ENCODE data around the gene GABRR1.
"Not testable (repeated sequence)": the region's sequence is repeated elsewhere in the genome, so short reads cannot be mapped to it uniquely, and the experiment has no call there.

The GABRR1 gene

DNA sequence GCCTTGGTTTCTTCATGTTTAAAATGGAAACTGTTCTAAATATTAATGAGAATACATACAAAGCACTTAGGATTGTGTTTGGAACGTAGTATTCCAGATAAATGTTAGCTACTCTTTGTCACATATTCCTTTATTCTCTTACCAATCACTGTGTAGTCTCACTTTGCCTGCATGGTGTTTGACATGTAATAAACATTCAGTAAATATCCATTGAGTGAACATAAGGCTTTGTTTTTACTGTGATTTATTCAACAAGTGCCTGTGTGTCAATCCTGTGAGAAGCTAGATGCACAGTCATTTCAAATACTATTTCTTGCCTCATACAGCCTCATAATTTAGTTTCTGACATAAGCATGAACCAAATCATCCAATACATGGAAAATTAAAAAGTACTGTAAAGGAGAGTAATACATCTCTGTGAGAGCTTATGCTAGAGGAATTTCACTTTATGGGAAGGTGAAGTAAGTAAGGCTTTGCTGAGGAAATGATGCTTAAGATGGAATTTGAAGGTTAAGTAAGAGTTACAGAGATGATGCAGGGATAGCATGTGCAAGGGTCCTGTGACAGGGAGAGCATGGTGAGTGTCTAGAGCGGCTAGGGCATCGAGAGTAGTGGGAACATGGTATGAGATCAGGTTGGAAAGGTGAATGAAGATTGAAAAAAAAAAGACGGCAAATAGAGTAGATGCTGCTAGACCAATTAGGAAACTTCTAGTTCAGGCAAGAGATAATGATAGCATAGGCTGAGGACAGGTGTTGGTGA, 56.6 kb downstream of the GABRR1 start:
- no peak for DNase-seq (ENCODE audit: low read depth in 2 of 2)

- DNase-seq (ENCODE audit: low read depth in 2 of 2) = no peak
Observed at GRCh38 chr6:89154131-89154530, 63.0 kb downstream of the GABRR1 start.

- peak; percentile 12 to 32 for DNase-seq (ENCODE audit: low read depth in 2 of 2)
Observed at GRCh38 chr6:89148016-89148750, 69.0 kb downstream of the GABRR1 start.

DNA sequence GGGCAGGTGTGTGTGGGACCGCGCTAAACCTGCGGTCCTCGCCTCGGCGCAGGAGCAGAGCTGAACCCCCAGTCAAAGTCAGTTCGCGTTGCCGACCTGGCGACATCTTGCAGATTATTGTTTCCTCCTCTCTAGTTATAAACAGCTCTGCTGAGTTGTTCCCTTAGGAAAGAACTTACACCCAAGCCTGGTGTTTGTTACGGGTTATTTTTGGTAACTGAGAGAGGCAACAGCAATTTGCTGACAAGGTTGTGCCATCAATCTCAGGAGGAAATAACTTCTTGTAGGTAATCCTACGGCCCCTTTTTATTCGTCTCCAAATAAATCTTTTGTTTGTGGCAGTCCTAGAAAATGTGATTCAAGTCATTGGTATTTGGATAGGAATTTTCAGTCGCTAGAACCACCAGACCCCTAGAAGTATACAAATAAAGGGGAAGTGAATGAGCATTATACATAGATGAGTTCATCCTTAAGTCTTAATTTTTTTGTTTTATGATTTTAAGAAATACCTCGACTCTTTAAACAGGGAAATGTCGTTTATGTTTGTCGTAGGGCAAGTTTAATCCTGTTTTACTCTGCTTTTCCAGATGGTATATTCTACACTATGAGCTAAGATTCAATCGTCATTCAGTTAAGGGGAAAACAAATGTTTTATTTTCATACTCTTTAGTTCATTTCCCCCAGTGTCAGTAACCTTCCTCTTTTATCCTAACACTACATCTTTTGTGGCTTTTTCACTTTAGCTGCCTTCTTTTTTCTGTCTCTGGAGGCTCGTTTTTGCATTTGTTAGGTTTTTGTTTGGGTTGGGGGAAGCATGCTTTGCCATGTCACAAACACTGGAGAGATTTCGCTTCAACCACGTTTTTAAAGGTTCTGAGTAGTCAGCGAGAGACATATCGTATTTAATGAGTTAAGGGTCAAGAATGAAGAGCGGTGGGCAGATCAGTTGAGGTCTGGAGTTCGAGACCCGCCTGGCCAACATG, 70.1 kb downstream of the GABRR1 start:
- DNase-seq (ENCODE audit: low read depth in 2 of 2) = peak in 1 of 2 donors; percentile 7

DNA sequence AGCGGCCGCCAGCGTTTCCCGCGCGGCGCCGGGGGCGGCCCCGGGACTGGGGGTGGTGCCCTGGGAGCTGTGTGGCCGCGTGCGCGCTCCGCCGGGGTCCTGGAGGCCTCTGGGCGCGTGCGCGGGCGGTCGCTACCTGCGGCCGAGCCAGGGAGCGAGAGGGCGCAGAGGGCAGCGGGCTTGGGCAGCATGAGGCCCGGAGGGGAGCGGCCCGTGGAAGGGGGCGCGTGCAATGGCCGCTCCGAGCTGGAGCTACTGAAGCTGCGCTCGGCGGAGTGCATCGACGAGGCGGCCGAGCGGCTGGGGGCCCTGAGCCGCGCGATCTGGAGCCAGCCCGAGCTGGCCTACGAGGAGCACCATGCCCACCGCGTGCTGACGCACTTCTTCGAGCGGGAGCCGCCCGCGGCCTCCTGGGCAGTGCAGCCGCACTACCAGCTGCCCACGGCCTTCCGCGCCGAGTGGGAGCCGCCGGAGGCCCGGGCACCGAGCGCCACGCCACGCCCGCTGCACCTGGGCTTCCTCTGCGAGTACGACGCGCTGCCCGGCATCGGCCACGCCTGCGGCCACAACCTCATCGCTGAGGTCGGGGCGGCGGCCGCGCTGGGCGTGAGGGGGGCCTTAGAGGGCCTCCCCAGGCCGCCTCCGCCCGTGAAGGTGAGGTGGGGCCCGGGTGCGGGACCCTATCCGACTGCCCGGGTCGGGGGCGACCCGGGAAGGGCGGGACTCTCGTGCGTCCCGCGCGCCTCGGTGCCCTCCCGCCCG, 71.0 kb downstream of the GABRR1 start, which contains the start of gene PM20D2:
PM20D2 (plus strand) TSS at position 100 of the 762 bp plus-strand sequence; CDS start at position 190, 90 bp downstream.
- peak; percentile 51 to 68 for DNase-seq (ENCODE audit: low read depth in 2 of 2)

DNA sequence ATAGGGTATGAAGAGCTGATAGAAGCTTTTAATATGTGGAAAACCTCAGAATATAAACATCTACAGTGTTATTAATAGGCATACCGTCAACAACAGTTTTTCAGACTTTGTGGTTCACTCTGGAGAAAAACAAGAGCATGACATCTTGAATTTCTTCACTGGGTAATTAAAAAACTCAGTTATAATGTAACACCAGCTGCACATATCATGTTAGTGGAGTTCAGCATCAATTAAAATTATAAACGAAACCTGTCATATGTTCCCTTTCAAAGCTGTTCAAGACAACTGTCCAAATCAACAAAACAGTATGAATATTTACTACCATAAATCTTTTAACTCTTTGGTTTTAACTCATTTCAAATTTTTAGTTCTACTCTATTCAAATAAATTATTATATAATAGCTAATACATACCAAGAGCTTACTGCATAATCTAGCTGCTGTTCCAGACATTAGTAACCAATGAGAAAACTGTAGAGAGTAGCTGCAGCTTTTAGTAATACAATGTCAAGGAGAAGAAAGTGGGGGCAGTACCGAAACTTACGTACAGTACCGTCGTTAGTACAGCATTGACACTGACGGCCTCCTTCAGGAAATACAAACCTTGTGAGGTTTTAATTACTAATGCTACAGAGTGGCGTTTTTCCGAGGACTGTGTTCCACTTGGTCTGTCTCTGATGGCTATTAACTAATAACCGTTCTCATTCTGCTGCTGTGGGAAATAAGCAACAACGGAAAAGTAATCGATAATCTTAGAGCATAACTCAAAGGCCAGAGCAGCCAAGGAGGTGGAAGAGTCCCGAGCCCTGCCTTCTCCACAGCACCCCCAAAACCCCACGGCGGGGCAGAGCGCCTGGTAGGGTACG, 71.8 kb downstream of the GABRR1 start:
- DNase-seq (ENCODE audit: low read depth in 2 of 2) = no peak

- no peak for DNase-seq (ENCODE audit: low read depth in 2 of 2)
Observed at GRCh38 chr6:89144354-89144906, 72.7 kb downstream of the GABRR1 start.

DNA sequence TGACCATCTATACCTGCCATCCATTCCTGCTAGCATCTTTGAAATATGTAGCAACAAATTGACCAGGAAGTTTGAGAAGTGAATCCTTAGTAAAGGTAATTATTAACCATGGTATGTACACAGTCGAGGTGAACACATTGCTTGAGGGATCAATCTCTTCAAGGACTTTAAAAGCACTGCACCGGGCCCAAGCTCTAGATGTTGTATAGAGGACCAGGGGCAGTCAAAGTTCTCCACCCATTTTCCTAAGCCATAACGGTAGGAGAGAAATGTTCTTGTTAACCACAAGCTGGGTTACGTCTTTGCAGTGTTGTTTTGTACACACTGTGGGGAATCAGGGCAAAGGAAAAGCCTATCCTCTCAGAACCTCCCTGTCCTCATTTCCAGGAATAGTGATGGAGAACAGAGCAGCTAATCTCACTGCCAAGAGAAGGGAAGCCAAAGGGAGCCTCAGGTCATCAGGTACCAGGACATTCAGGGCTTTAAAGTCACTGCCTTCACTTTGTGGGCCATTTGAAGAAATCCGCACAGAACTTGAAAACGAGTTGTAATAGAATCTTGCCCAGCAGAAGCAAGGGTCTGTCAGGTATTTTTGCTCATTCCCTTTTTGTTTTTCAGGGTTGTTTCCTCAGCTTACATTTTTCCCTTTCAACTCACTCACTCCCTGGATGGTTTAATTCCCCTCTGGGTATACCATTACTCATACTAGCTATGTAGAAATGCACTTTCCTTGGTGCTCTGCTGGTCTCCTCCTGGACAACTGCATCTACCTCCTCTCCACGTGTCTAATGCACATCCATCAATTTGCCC, 76.6 kb downstream of the GABRR1 start:
- DNase-seq (ENCODE audit: low read depth in 2 of 2) = no peak

DNA sequence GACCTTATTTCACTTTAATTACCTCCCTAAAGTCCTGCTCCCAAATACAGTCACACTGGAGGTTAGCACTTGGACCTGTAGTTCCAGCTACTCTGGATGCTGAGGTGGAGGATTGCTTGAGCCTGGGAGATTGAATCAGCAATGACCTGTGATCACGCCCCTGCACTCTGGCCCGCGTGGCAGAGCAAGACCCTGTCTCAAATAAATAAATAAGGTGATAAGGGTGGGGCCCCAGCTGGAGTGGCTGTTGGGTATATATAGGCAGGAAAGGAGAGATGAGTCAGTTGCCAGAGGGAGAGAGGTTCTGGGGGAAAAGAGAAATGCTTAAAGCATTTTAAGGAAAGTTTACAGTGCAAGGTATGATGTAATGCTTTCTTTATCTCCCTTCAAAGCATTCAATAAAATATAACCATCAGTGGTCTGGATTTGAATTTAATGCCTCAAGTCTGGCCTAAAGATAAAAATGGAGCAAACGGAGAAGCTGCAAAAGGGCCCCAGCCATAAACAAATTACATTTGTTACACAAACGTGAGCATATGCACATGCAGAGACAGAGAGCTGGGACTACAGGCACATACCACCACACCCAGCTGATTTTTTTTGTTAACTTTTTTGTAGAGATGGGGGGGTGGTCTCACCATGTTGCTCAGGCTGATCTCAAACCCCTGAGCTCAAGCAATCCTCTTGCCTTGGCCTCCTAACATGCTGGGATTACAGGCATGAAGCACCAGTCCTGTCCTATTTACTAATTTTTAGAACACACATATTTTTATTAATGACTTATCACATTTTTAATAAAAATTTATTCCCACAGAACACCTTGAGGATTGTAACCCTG, 77.4 kb downstream of the GABRR1 start:
- no peak for DNase-seq (ENCODE audit: low read depth in 2 of 2)

DNA sequence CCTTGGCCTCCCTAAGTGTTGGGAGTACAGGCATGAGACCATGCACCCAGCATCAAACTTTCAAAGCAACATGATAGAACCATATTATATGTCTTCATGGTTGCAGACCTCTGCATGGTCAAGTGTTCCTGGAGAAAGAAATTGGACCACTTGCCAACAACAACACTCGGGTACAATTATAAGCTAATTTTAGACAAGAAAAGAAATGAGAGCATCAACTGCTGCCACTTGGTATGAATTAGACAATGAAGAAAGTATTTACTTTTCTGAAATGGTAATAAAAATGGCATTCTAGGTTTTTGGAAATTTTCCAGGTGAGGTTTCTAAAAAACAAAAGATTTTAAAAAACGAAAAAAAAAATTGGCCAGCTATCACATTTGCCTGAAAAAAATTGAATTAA, 79.0 kb downstream of the GABRR1 start:
- DNase-seq (ENCODE audit: low read depth in 2 of 2) = no peak

GRCh38 chr6:89134723-89135122, 82.4 kb downstream of the GABRR1 start:
- DNase-seq (ENCODE audit: low read depth in 2 of 2) = no peak

GRCh38 chr6:89133981-89134380, 83.2 kb downstream of the GABRR1 start:
- DNase-seq (ENCODE audit: low read depth in 2 of 2) = no peak

- no peak for DNase-seq (ENCODE audit: low read depth in 2 of 2)
Observed at GRCh38 chr6:89132057-89132456, 85.1 kb downstream of the GABRR1 start.

DNA sequence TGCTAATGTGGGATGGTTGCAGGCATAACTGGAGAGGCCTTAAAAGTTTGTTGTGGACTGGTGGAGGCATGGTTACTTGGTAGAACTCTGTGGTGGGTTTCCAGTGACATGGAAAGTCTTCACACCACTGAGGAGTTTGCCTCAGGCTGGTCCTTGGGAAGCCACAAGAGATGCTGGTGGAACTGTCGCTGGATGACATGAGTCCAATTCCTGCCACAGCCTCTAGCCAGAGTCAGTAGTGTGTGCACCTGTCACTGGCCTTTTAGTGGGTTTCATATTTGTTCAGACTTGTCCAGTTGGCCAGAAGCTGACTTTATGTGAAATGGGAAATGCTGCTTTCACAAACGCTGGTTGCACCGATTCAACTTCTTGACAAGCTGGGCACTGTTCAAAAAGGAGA, 85.6 kb downstream of the GABRR1 start:
- DNase-seq (ENCODE audit: low read depth in 2 of 2) = no peak

DNA sequence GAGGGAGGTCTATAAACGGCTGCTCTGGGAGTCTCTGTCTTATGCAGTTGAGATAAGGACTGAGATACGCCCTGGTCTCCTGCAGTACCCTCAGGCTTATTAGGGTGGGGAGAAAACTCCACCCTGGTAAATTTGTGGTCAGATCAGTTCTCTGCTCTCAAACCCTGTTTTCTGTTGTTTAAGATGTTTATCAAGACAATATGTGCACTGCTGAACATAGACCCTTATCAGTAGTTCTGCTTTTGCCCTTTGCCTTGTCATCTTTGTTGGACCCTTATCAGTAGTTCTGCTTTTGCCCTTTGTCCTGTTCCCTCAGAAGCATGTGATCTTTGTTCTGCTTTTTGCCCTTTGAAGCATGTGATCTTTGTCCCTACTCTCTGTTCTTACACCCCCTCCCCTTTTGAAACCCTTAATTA, 88.9 kb downstream of the GABRR1 start:
- not testable (repeated sequence) for DNase-seq (ENCODE audit: low read depth in 2 of 2)
